H1 (cell line): ENCODE results near the gene SPDYE3. TPM values are rescaled to one million over a fixed set of nuclear protein-coding genes. Genes with fewer than 3 reads are reported as not detected.

Source experiments
- BACH1 ChIP-seq: IDR thresholded peaks from 2 replicates; pipeline ENCODE4 v1.6.1; 2012; ENCODE audit warnings: low read length, improper control_type of control experiment
- CHD2 ChIP-seq: IDR thresholded peaks from 2 replicates; pipeline ENCODE4 v1.6.1; 2012; ENCODE audit warnings: low read length, improper control_type of control experiment
- MAFK ChIP-seq: IDR thresholded peaks from 2 replicates; pipeline ENCODE4 v1.6.1; 2012; ENCODE audit warnings: low read depth, mild to moderate bottlenecking, improper control_type of control experiment, low read length
- SRF ChIP-seq: IDR thresholded peaks from 2 replicates; pipeline ENCODE4 v1.6.1; 2011; ENCODE audit warnings: mild to moderate bottlenecking, low read depth, low read length, moderate library complexity
- polyA plus RNA-seq, 7 experiments: library from polyadenylated mRNA; depleted of rRNA in 3 of 7; stranded (reverse) in 5 of 7; unstranded in 2 of 7; fragments of >200 nt in 5 of 7; fragments of 200-250 nt in 2 of 7; gene quantifications; 1 replicate in 5 of 7; 2 replicates in 1 of 7; 4 replicates in 1 of 7; pipeline versions ENCODE4 v1.2.1 to v1.2.3, GENCODE V29; 2011 to 2013; ENCODE audit warnings: missing spikeins in 2 of 7, mixed read lengths in 2 of 7
- total RNA-seq: library from RNA; stranded (reverse); fragmentation: NEBNext Ultra II Directional; extraction: Animal tissue kit (Norgen Biotek cat#: 25700); gene quantifications from 2 replicates; pipeline ENCODE4 v1.2.1, GENCODE V29; 2021
- TF ChIP-seq, protein P1 (sequence below): IDR thresholded peaks from 2 replicates; pipeline ENCODE4 v1.6.1; 2012; ENCODE audit warnings: low read length, inconsistent platforms

SPDYE3 gene
- total and polyA plus RNA-seq, 2 of the 8 experiments (the other 6 are each of a cell fraction or from before 2014, with no cell fraction given) = not detected

DNA sequence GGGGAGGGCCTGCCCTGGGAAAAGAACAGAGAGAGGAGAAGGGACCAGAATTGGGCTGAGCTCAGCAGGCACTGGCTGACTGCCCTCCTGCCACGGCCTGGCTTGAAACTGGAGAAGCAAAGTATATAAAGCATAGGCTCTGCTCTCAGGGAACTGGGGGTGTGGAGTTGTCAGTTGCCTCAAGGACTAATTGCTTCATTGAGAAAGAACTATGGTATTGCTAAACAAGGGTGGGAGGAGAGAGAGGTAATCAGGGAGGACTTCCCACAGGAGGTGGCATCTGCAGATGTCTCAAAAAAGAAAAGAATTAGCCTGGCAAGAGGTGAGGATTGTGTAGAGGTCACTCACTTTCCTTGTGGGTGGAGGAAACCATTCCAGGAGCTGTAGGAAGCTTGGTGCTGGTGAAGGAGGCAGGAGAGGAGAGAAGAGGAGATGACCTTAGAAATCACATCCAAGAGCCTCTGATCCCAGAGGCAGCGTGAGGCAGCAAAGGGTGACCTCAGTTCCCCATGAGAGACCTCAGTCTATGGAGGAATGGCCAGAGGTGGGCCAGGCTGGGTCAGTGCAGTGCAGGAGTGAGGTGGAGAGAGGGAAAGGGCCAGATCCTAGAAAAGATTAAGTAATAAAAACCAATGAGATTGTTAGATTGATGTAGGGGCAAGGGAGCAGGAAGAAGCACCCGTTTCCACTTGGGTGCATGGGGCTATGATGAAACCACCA lies 52.8 kb downstream of the SPDYE3 start (continued):
- TF ChIP-seq, protein P1, sequence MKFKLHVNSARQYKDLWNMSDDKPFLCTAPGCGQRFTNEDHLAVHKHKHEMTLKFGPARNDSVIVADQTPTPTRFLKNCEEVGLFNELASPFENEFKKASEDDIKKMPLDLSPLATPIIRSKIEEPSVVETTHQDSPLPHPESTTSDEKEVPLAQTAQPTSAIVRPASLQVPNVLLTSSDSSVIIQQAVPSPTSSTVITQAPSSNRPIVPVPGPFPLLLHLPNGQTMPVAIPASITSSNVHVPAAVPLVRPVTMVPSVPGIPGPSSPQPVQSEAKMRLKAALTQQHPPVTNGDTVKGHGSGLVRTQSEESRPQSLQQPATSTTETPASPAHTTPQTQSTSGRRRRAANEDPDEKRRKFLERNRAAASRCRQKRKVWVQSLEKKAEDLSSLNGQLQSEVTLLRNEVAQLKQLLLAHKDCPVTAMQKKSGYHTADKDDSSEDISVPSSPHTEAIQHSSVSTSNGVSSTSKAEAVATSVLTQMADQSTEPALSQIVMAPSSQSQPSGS = no peak
- TF ChIP-seq MAFK (no peak), CHD2 (no peak), SRF (no peak), BACH1 (no peak)
